Progenitor cell of endocrine pancreas (in vitro differentiated cells): Measurements from ENCODE around the gene TWF2. TPM values are rescaled to one million over a fixed set of nuclear protein-coding genes. Genes with fewer than 3 reads are reported as not detected.

Experiments
- DNase-seq: peaks from one replicate; pipeline ENCODE4 v3.0.0; 2021; ENCODE audit warnings: low spot score; ENCODE audit not compliant: unreplicated experiment
- H3K27ac Mint-ChIP-seq: 2 replicates; pipeline ENCODE4 v1.8.0; 2021; ENCODE audit warnings: mild to moderate bottlenecking, moderate library complexity, mixed read lengths
- H3K27me3 Mint-ChIP-seq: 2 replicates; pipeline ENCODE4 v1.8.0; 2021; ENCODE audit warnings: mixed read lengths
- H3K36me3 Mint-ChIP-seq: 2 replicates; pipeline ENCODE4 v1.8.0; 2022; ENCODE audit warnings: mixed read lengths; ENCODE audit not compliant: insufficient read depth
- H3K4me1 Mint-ChIP-seq: 2 replicates; pipeline ENCODE4 v1.8.0; 2021; ENCODE audit warnings: low read depth, mixed read lengths
- H3K4me3 Mint-ChIP-seq: 2 replicates; pipeline ENCODE4 v1.8.0; 2021; ENCODE audit warnings: low read depth, mild to moderate bottlenecking, moderate library complexity, mixed read lengths
- H3K9me3 Mint-ChIP-seq: 2 replicates; pipeline ENCODE4 v1.8.0; 2021; ENCODE audit warnings: low read depth, mixed read lengths
- CTCF ChIP-seq: fragments of 200-600 bp; sonication (generic); IDR thresholded peaks from one replicate; pipeline ENCODE4 v1.5.0; 2021; ENCODE audit warnings: antibody characterized with exemption, mild to moderate bottlenecking; ENCODE audit not compliant: unreplicated experiment
- total RNA-seq: library from RNA; stranded (reverse); gene quantifications from 2 replicates; pipeline ENCODE4 v1.2.1, GENCODE V29; 2021

The TWF2 gene
- total RNA-seq, 1 donor from 2014 or later = 27.6 TPM

- no peaks in the 10 kb centered on the region for H3K36me3 Mint-ChIP-seq
- H3K27me3 Mint-ChIP-seq = no peaks in the 10 kb centered on the region
- no peaks in the 10 kb centered on the region for H3K9me3 Mint-ChIP-seq
- no peak for DNase-seq
- H3K4me3 Mint-ChIP-seq = no peak within 1 kb of the TSS
- H3K4me1 Mint-ChIP-seq = no peaks in the 10 kb centered on the region
- no peak for TF ChIP-seq CTCF
- no peak within 1 kb of the TSS for H3K27ac Mint-ChIP-seq
These were observed 13.3 kb downstream of the TWF2 start, which contains the start of gene TLR9 for GRCh38 chr3:52225452-52226228. Gene TLR9 (minus strand): TSS chr3:52225645. CDS start chr3:52225529, 116 bp downstream.

GRCh38 chr3:52223449-52224408 lies 15.2 kb downstream of the TWF2 start:
- DNase-seq = no peak
- no peak for TF ChIP-seq CTCF
- Mint-ChIP-seq H3K27ac (peak overlapping the region; percentile 44), H3K4me3 (no peak overlapping the region), H3K27me3 (no peaks in the 10 kb centered on the region), H3K36me3 (no peaks in the 10 kb centered on the region), H3K4me1 (peaks cover 2% of the 10 kb centered on the region), H3K9me3 (no peaks in the 10 kb centered on the region)

DNA sequence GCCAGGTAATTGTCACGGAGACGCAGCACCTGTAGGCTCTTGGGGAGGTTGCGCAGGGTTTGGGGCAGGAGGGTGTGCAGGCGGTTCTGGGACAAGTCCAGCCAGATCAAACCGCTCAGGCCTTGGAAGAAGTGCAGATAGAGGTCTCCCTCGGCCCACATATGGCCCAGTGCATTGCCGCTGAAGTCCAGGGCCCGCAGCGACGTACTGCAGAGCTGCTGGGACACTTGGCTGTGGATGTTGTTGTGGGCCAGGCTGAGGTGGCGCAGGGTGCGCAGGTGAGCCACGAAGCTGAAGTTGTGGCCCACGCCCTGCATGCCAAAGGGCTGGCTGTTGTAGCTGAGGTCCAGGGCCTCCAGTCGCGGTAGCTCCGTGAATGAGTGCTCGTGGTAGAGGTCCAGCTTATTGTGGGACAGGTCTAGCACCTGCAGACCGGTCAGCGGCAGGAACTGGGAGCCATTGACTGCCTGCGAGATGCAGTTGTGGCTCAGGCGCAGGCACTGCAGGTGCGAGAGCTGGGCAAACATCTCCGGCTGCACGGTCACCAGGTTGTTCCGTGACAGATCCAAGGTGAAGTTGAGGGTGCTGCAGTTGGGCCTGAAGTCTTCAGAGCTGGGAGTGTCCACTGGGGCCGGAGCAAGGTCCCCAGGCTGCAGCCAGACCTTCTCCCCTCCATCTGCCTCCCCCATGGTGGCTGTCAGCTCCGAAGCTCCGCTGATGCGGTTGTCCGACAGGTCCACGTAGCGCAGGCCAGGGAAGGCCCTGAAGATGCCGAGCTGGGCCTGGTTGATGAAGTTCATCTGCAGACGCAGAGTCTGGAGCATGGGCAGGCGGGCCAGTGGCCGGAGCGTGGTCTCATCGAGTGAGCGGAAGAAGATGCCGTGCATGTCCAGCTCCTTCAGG lies 16.4 kb downstream of the TWF2 start:
- no peak overlapping the region for H3K4me3 Mint-ChIP-seq
- no peaks in the 10 kb centered on the region for H3K9me3 Mint-ChIP-seq
- peaks cover 2% of the 10 kb centered on the region for H3K4me1 Mint-ChIP-seq
- no peak for TF ChIP-seq CTCF
- no peaks in the 10 kb centered on the region for H3K27me3 Mint-ChIP-seq
- no peaks in the 10 kb centered on the region for H3K36me3 Mint-ChIP-seq
- no peak for DNase-seq
- H3K27ac Mint-ChIP-seq = no peak overlapping the region

DNA sequence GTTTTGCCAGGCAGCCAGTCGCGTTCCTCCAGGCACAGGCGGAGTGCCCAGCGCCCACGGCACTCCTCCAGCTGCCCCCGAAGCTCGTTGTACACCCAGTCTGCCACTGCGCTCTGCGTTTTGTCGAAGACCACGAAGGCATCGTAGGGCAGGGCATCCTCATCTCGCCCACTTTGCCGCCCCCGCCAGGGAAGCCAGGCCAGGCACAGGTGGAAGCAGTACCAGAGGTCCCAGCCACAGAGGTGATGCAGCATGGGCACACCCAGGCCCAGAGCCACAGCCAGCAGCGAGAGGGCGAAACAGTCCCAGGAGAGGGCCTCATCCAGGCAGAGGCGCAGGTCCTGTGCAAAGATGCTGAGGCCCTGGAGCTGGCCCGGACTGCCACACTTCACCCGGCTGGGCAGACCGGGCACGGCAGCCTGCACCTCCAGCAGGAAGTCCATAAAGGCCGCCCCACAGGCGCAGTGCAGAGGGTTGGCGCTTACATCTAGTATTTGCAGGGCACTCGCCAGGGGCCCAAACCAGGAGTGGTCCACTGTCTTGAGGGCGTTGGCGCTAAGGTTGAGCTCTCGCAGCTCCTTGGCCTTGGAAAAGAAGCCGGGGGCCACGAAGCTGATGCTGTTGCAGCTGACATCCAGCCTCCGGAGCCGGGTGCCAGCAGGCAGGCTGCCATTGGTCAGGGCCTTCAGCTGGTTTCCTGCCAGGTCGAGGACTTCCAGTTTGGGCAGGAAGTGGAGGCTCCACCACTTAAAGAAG lies 17.2 kb downstream of the TWF2 start:
- no peak for DNase-seq
- no peak overlapping the region for H3K4me3 Mint-ChIP-seq
- H3K27ac Mint-ChIP-seq = no peak overlapping the region
- H3K9me3 Mint-ChIP-seq = no peaks in the 10 kb centered on the region
- no peak for TF ChIP-seq CTCF
- peaks cover 2% of the 10 kb centered on the region for H3K4me1 Mint-ChIP-seq
- no peaks in the 10 kb centered on the region for H3K27me3 Mint-ChIP-seq
- no peaks in the 10 kb centered on the region for H3K36me3 Mint-ChIP-seq
